Erythroblast (primary cell): Measurements from ENCODE around the gene DAPK2.

Experiments
- DNase-seq, 2 experiments: peaks; one replicate each; lab custom pipeline; 2025; lab: John Stamatoyannopoulos, UW
- GATA1 ChIP-seq: IDR thresholded peaks from 2 replicates; pipeline ENCODE4 v1.6.1; 2011; ENCODE audit warnings: low read depth, mild to moderate bottlenecking, control low read depth, low read length, moderate library complexity
- POLR2A ChIP-seq: IDR thresholded peaks from 2 replicates; pipeline ENCODE4 v1.6.1; 2011; ENCODE audit warnings: mild to moderate bottlenecking, low read length

DAPK2 gene

GRCh38 chr15:63991706-63992105, 54.6 kb downstream of the DAPK2 start:
- no peak for TF ChIP-seq GATA1
- no peak for DNase-seq

GRCh38 chr15:63990454-63990853, 55.8 kb downstream of the DAPK2 start:
- TF ChIP-seq POLR2A: no peak
- TF ChIP-seq GATA1: no peak
- no peak for DNase-seq

DNA sequence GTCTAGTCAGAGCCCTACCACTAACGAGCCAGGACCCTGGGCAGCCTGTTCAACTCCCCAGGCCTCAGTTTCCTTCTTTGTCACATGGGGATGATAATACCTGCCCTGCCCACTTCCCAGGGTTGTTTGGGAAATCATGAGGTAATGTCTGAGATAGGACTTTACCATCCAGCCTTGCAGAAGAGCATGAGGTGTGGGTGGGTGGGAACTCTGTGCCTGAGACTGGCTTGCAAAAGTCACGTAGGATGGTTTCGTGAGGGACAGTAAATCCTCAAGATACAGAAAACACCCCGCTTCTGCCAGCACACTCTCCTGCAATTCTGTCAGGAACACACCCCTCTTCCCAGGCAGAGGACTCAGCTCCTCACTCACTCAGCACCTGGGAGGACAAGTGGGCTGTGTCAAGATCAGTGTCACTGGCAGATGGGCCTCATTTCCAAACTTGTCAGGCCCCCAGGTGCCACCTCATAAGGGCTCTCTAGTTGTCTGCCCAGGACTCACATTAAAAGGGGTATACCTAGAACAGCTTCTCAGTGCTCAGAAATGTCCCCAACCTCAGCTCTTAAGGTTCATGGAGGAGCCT, 58.4 kb downstream of the DAPK2 start:
- TF ChIP-seq GATA1 (no peak), POLR2A (no peak)
- no peak for DNase-seq

GRCh38 chr15:63986751-63987341, 59.4 kb downstream of the DAPK2 start:
- TF ChIP-seq GATA1 (no peak), POLR2A (no peak)
- no peak for DNase-seq

- no peak for DNase-seq
- no peak for TF ChIP-seq POLR2A
- TF ChIP-seq GATA1: no peak
Measured at GRCh38 chr15:63986185-63986680, 60.1 kb downstream of the DAPK2 start.

- no peak for TF ChIP-seq POLR2A
- TF ChIP-seq GATA1: no peak
- DNase-seq: no peak
Measured at GRCh38 chr15:63985221-63986184, 60.8 kb downstream of the DAPK2 start.

GRCh38 chr15:63984331-63984730, 62.0 kb downstream of the DAPK2 start:
- TF ChIP-seq GATA1 (no peak), POLR2A (no peak)
- DNase-seq: no peak

DNA sequence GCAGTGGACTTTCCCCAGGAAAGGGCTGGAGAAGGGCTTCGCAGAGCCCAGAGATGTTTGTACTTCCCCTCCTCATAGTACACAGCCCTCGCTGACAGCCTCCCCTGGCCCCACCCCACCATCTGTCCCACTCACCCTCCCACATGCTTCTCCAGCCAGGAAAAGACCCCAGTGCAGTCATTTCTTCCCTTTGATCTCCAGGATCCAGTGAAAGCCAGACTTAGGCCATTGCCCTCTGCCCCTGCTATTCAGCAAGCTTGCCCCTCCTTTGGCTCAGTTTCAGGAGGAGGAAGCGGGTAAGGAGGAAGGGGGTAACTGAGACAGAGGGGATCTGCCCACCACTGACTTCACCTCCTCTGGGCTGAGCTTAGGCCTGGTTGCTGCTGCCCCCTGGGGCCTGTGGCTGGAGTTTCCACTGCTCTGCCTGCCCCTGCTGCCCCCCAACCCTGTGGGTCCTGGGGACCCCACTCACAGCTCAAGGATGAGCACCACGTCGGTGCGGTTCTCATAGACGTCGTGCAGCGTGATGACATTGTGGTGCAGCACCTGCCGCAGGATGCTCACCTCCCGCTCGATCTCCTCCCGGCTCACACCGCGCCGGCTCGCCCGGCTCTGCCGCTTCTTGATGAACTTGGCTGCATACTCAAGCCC, 63.1 kb downstream of the DAPK2 start:
- DNase-seq: no peak
- TF ChIP-seq GATA1 (no peak), POLR2A (no peak)

DNA sequence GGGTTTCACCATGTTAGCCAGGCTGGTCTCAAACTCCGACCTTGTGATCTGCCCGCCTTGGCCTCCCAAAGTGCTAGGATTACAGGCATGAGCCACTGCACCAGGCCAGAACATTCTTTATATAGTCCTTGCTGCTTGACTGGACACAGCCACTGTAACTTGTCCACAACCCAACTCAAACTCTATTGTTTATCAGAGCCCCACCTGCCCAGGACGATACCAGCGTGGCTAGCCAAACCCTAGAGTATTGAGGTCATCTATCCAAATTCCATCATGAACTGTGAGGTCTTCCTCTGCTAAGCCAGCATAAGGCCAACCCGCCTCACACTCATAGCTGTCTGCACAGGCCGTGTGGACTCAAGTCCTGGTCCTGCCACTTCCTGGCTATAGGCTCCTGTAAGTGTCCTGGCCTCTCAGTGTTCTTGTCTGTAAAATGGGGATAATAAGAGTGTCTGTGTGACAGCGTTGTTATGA, 63.9 kb downstream of the DAPK2 start:
- no peak for TF ChIP-seq GATA1
- no peak for TF ChIP-seq POLR2A
- DNase-seq: no peak

DNA sequence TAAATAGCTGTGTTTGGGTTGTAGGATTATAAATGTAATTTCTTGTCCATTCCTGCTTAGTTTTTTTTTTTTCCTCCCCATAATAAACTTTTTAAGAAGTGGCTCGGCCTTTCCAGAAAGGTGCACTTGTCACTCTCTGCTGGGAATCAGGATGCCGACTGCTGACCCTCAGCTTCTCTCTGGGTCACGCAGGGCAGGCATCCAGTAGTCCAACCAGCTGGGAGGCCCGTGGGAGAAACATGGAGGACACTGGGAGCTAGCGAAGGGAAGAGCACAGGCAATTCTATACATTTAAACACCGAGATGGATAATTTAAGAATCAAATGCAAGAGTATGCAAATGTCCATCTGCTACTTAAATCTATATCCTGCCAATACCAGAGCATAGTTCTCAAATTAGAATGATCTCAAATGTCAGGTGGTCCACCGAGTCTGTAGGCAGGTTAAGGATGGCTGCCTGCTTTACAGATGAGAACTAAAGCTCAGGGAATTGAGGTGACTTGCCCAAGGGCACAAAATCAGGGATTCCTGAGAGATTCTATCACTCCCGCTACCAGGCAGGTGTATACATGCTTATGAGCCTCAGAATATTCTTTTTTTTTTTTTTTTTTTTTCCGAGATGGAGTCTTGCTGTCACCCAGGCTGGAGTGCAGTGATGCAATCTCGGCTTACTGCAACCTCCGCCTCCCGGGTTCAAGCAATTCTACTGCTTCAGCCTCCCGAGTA, 64.5 kb downstream of the DAPK2 start:
- DNase-seq: no peak
- no peak for TF ChIP-seq POLR2A
- no peak for TF ChIP-seq GATA1

GRCh38 chr15:63979262-63979793, 67.0 kb downstream of the DAPK2 start:
- no peak for DNase-seq
- TF ChIP-seq POLR2A: no peak
- TF ChIP-seq GATA1: no peak

DNA sequence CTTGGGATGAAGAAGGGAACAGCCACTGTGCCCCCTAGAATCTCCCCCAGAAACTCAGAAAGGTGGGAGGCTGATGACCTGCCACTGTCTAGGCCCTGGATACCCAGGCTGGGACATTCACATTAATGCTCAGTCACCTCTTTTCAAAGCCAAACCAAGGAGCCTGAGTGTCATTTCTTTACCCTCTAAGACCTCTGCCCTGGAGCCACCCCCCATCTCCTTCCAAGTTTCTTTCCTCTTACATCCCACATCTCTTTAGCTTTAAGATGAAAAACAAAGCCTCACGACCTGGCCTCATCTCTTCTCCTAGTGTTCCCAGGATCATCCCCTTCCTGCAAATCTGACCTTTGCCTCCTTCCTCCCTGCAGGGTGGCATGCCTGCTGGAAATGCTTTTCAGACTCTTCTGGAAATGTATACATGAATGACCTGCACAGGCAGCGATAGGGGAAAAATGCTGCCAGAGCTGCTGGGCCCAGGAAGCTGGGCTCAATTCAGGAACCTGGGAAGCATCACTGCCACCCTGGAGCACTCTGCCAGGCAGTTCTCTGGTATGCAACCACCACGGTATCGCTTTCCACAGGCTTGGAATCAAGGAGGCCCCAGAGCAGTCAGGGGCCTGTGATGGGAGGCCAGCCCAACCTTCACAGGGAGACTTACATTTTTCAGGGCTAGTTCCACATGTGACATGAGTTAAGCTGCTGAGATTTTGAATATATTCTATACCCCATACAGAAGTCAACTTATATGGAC, 67.6 kb downstream of the DAPK2 start:
- no peak for DNase-seq
- TF ChIP-seq GATA1: no peak
